Activated CD4-positive, alpha-beta T cell treated with anti-CD3 and anti-CD28 coated beads for 48 hours (primary cell): Measurements from ENCODE around the gene SOS1.
"Not testable (repeated sequence)": the region's sequence is repeated elsewhere in the genome, so short reads cannot be mapped to it uniquely, and the experiment has no call there.

Experiments used
- DNase-seq: peaks from one replicate; pipeline ENCODE4 v3.0.0-alpha.2; 2020

The SOS1 gene

DNA sequence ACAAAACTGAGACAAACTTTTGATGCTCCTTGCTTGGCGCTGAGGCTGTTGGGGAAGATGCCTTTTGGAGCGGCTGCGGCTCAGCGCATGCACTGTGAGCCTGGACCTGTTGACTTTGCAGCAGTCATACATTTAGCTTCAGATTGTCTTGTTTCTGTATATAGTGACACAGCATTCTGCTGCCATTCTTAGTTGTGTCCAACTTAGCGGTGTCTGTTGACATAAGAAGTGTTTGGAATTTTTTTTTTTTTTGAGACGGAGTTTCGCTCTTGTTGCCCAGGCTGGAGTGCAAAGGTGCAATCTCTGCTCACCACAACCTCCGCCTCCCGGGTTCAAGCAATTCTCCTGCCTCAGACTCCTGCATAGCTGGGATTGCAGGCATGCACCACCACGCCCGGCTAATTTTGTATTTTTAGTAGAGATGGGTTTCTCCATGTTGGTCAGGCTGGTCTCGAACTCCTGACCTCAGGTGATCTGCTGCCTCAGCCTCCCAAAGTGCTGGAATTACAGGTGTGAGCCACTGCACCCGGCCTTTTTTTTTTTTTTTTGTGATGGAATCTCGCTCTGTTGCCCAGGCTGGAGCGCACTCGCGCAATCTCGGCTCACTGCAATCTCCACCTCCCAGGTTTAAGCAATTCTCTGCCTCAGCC, 17.5 kb upstream of the SOS1 start:
- not testable (repeated sequence) for DNase-seq

DNA sequence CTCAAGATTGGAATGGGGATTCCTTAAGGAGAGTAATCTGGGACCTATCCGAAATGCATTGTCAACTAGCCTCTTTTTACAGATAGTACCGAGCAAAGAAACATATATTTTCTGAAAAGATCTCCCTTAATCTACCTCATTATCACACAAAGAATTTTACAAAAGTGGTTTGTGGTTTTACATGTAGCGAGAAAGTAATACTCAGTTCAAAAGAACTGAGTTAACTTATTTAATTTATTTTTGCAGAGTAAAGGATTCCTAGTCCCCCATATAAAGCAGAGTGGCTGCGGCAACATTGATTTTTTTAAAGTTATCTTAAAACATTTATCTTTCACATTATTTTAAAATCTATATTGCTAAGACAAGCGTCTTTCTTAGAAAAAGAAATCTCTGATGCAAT, 15.9 kb upstream of the SOS1 start:
- DNase-seq = no peak

DNA sequence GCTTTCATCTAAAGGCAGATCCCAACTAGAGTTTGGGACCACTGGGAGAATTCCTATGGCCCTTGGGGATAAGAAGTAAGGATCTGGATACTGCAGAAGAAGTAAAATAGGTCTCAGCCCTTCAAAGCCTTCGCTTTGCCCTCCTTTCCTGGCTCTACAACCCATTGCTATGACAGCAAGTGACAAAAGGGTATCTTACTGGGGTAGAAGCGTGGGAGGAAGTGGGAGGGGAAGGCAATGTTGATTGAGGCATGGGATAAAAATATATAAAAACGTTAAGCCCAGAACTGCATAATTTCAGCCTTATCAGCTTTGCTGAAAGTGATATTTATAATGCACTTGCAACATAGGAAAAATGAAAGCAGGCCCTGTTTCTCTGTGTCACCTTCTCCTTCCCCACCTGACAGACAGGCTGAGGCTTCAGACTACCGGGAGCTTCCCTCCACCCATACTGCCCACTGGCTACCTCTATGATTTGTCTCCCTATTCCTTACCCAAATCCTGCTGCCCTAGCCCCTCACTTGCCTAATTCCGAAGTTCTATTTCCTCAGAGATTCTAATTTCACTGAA, 14.9 kb upstream of the SOS1 start:
- no peak for DNase-seq

DNA sequence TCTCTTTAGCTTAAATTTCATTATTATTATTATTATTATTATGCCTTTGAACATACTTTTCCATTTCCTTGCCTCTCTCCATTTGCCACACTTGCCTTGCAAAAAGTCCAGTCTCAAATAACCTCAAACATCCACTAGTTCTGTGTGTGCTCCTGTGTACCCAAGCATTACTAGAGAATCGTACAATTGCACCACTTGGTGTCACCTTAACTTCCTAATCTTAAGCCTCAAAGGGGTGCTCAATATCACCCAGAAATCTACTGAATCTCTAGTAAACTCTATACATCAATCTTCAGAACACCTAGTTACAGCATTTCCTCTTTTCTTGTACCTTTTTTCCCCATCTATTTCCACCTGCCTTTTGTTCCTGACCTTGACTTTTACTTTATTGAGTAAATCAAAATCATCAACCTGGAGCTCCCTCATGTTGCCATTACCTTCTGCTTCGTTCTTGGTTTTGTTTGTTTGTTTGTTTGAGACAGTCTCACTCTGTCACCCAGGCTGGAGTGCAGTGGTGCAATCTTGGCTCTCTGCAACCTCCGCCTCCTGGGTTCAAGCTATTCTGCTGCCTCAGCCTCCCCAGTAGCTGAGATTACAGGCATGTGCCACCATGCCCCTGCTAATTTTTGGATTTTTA, 12.5 kb upstream of the SOS1 start:
- DNase-seq = no peak

DNA sequence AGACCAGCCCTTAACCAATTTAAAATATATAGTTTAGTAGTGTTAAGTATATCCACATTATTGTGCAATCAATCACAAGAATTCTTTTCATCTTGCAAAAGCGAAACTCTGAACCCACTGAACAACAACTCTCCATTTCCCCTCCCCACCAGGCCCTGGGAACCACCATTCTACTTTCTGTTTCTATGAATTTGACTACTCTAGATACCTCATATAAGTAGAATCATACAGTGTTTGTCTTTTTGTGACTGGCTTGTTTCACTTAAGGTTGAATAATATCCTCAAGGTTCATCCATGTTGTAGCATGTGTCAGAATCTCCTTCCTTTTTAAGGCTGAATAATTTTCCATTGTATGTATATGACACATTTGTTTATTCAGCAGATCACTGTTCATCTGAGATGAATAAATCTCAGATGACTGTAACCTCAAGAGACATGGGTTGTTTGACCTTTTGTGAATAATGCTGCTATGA, 8.1 kb upstream of the SOS1 start:
- DNase-seq = peak; percentile 83

DNA sequence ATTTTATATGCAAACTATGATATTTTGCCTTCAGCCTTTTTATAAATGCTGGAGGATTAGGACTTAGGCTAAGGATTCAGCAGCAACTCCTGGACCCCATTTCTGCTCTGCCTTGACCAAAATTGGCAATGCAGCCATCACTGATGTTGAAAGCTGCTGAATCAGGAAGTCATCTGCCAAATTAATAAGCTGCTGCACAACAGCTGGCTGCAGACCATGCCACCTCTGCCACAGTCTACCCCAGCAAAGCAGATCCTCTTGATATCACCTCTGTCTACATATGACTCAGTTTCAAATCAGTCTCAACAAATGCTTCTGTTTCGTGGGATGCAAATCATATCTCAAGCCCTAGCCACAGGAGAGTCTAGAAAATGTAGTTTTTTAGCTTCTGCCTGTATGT, 7.1 kb upstream of the SOS1 start:
- peak; percentile 70 for DNase-seq

DNA sequence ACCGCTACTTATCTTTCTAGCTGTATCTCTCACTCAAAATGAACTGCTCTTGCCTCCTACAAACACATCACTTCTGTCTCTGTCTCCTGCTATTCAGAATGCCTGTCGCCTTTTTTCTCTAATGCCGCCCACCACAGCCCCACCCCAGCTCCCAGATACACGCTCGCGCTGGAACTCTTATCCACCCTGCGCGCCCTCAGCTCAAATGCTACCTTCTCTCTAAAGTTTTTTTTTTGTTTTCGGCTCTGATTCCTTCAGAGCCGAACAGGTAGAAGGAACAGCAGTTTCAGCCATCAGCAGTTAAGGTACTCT, 3.9 kb upstream of the SOS1 start:
- DNase-seq = peak; percentile 38

DNA sequence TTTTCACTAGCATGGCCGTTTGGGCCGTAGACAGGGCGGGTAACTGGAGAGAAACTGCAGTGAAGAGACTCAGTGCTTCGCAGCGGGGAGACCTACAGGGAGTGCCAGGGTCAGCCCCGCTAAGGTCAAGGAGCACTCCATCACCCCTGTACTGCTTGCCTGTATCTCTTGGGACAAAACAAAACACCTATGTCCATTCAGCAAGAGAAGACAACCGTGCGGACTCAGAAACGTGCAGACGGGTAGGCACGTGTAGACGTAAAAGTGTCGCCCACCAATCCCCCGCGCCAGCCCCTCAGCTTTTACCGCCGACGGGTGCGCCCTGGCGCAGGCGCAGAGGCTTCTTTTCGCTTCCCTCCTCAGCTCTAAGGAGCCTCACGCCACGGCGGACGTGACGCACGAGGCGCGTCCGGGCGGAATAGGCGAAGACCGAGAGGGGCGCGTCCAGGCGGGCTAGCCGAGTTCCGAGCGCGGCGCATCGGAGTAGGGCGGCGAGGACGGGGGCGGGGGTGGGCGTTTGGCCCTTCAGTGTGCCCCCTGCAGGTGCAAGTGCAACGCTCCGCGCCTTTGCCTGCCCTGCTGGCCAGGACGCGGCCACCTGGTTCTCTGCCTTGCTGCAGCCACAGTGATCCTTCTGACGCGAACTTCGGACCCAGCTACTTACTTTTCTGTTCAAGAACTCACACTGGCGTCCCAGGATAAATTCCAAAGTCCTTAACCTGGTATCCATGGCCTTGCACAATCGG, 3.3 kb upstream of the SOS1 start:
- peak; percentile 97 for DNase-seq

DNA sequence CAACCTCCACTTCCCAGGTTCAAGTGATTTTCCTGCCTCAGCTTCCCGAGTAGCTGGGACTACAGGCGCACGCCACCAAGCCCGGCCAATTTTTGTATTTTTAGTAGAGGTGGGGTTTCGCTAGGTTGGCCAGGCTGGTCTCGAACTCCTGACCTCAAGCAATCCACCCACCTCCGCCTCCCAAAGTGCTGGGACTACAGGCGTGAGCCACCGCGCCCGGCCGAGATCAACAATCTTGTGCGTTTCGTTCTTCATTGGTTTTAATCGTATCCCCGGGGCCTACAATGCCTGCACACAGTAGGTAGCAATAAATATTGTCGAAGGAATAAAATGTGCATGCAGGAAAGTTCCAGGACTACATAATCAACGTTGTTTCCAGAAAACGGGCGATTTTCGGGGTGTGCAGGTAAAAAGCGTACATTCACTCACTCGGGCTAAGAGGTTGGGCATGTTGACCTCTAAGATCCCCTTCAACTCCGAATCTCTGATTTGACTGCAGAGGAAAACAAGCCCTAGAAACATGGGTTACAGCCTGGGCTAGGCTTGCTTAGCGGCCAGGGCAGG, 2.7 kb upstream of the SOS1 start:
- DNase-seq = no peak

DNA sequence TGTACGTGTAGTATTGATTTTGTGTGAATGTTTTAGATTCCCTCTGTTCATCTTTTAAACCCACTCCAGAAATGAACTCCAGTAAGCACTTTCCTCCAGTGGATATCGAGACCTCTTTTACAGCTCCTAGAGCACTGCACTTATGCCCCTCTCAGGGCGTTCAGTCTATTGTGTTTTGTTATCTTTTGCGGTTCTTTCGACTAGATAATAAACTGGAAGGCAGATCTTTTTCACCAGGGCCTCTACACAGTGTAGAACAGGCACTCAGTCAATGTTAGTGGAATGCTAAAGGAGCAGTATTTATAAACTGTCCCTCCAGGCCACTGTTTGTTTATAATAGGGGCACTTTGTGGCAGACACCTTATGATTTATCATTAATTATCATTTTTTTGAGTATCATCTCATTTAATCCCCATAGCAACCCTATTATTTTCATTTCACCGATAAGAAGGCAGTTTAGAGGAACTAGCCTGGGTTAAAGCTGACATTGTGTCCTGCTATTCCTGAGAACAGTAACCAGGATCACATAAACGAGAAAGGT, 742 bp upstream of the SOS1 start:
- no peak for DNase-seq

DNA sequence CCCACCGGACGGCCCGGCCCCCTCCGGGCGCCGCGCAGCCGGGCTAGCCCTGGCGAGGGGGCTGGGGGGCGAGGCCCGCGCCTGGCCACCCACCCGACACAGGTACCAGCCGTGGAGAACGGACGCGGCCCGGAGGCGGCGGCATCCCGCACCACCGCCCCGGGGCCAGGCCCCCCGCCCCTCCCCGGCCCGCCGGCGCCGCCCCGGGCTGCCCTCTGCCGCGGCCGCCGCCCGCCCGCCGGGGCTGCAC, 405 bp downstream of the SOS1 start:
- DNase-seq = no peak

DNA sequence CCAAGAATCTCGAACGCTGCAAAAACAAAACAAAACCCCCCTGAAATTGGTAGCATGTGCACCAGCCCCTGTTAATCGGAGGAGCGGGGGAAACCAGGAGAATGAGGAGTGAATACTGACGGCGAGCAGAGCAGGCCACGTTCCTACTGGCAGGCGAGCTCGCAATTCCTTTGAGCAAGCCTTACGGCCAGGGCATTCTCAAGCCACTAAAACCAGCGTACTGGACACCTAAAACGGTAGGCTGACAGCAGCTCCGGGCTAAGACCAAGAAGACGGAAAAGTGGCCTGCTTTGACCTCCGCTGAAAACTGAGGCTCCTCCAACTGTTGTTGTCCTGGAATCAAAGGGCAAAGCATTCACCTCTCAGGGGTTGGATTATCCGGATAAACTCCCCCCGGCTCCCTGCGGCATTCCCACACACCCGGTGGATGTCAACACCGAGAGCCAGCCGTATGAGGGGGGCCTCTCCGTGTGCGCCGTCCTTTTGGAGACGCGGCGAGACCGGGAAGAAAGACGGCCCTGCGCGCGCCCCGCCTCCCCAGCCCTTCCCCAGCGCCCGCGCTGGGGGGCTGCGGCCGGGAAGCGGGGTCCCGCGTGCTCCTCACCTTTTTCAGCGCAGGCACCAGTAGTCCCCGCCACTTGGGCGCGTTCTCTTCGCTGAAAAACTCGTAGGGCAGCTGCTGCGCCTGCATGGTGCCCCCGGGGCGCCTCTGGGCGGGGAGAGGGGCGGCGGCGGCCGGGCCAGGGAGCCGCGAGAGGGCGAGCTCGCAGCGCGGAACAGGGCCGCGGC, 925 bp downstream of the SOS1 start:
- DNase-seq = peak; percentile 69

DNA sequence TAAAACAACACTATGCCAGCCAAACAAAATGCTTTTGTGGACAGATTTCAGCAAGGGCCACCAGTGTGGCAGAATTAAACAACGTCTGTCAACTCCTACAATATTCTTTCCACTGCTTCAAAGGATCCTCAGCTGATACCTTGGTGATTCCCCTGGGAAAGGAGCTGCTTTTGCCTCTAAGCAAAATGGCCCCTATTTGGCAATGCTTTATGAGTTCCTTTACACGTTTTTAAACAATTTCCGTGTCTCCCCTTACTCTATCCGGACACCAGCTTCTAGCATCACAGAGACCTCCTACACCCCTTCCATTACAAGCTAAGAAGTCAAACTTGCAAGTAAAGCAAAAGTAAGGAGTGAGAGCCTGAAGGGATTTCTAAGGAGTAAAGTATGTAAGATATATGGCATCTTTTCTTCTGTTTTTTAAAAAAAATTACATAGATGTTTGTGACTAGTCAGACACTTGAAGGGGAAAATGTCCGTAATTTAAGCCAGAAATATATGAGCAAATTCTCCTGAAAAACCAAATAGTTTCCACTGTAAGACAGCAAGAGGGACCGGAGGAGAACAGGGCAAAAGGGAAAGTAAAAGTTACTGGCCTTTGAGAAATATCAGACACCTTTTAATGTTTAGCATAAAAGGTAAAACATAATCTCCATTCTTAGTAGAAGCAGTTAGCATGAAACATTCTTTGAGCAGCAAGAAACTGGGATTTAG, 1.9 kb downstream of the SOS1 start:
- DNase-seq = no peak

DNA sequence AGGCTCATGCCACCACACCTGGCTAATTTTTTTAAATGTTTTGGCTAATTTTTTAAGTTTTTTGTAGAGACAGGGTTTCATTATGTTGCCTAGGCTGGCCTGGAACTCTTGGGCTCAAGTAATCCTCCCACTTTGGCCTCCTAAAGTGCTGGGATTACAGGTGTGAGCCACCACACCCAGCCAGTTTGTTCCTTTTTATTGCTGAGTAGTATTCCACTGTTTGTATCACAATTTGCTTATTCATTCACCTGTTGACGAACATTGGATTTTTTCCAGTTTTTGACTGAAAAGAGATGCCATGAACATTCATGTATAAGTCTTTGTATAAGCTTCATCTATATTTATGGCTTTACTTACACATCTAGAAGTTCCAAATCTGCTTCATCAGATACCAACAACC, 5.3 kb downstream of the SOS1 start:
- no peak for DNase-seq

DNA sequence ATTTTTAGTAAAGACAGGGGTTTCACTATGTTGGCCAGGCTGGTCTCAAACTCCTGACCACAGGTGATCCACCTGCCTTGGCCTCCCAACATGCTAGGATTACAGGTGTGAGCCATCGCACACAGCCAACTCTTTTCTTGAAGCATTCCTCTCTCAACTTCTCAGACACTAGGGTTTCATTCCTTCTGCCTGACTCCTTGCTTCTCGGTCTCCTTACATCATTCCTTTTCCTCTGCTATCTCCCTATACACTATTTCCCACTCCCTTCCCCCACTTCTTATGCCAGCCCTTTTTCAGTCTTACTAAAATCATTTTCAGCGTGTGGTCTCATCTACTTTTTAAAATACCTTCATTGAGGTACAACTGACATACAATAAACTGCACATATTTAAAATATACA, 6.1 kb downstream of the SOS1 start:
- no peak for DNase-seq

DNA sequence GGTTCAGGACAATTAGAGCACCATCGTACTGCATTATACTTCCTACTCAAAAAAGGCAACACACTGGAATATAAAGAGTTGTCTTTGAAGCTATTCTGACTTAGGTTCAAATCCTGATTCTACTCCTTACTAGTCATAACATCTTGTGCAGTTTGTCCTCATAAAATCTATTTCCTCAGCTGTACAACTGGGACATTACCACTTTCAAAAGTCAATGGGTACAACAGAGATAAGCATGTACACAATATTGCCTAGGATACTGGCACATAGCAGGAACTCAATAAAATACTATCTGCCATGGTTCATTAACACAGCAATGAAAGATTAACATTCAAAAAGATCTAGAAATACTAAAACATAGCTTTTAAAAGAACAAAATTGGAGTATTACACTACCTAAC, 11.3 kb downstream of the SOS1 start:
- DNase-seq = no peak

DNA sequence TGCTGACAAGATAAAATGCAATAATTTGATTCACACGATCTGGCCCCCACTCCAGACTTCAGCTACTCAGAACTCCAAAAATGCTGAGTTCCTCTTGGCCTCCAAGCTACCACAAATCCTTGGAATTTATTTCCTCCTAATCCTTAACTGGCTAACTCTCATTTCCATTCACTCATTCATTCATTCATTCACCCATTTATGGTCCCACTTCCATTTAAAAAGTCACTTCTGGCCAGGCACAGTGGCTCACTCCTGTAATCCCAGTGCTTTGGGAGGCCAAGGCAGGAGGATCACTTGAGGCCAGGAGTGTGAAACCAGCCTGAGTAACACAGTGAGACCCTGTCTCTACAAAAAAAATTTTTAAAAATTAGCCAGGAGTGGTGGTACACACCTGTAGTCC, 12.5 kb downstream of the SOS1 start:
- DNase-seq = no peak

DNA sequence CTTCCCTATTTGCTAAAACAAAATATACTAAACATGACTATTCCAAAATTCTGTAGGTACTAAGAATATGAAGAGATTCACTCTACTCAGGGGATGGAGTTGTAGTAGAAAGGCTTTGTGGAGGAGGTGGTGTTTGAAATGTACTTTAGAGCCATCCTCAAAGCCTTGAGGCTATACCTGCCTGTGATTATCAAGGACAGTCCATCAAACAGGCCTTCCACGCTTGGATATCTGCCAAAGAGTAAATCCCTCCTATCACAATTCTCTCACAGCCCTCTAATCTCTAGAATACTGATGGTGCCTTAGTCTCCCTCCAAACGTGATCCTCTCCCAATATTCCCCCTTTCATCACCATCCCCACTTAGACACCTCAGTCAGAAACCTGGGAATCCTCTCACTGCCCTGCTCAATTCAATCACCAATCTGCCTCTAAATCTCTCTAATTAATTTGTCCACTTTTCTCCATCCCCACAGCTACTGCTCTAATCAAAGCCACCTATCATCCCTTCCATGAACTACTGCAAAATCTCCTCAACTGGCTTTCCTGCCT, 13.1 kb downstream of the SOS1 start:
- no peak for DNase-seq

DNA sequence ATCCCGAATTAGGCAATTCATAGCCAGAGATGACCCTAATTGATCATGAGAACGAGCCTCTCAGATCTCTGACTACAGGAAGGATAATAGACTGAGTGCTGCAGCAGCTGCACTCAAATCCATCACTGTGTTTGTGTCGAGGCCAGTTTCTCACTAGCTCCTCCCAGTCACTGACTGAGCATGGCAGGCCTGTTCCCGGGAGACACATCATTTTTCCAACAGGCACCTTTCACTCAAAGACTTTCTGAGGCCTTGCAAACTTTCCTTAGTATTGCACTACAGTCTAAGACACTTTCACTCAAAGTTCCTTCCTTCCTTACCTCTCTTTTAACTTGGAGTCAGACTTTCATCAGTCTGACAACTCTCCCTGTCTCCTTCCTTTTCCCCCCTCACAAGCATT, 13.7 kb downstream of the SOS1 start:
- DNase-seq = no peak

DNA sequence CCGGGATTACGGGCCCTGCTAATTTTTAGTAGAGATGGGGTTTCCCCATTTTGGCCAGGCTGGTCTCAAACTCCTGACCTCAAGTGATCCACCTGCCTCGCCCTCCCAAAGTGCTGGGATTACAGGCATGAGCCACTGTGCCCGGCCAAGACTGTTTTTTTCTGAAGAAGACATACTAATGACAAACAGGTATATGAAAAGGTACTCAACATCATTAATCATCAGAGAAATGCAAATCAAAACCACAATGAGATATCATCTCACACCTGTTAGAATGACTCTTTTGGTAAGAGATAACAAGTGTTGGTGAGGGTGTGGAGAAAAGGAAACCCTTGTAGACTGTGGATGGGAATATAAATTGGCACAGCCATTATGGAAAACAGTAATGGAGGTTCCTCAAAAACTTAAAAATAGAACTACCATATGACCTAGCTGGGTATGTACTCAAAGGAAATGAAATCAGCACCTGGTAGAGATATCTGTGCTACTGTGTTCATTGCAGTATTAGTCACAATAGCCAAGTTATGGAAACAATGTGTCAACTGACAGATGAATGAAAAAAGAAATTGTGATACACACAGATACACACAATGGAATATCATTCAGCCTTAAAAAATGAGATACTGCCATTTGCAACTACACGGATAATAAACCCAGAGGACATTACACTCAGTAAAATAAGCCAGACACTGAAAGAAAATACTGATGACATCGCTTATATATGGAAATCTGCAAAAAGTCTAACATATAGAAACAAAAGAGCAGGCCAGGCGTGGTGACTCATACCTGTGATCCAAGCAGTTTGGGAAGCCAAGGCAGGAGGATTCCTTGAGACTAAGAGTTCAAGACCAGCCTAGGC, 20.8 kb downstream of the SOS1 start:
- peak; percentile 32 for DNase-seq

DNA sequence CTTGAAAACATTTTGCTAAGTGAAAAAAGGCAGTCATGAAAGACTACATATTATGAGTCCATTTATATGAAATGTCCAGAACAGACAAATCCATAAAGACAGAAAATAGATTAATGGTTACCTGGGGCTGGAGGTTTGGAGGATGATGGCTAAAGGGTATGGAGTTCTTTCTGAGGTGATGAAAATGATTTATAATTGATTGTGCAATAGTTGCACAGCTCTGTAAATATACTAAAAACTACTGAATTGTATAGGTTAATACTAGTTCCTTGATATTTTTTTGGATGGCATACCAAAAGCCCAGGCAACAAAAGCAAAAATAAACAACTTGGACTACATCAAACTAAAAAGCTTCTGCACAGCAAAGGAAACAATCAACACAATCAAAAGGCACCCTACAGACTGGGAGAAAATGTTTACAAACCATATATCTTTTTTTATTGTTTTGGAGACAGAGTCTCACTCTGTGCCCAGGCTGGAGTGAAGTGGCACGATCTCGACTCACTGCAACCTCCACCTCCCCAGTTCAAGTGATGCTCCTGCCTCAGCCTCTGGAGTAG, 21.5 kb downstream of the SOS1 start:
- DNase-seq = no peak
